PC-9 (cell line): ENCODE results near the gene INSYN2B. TPM values are rescaled to one million over a fixed set of nuclear protein-coding genes. Genes with fewer than 3 reads are reported as not detected.

ENCODE experiments used
- BruUV-seq: library from RNA; stranded (reverse); fragments of 400-500 nt; replicated peaks from 2 replicates; lab custom pipeline; 2021; lab: Mats Ljungman, UMichigan
- CTCF ChIA-PET: fragments of 300-600 bp; sonication (Branson Sonifier 250); formaldehyde crosslinking; loops from one replicate; lab custom pipeline; 2022; ENCODE audit warnings: antibody characterized with exemption; lab: Charles Lee
- POLR2A ChIA-PET: fragments of 300-600 bp; sonication (Branson Sonifier 250); formaldehyde crosslinking; loops from one replicate; lab custom pipeline; 2022; ENCODE audit warnings: antibody characterized with exemption; ENCODE audit not compliant: unreplicated experiment; lab: Charles Lee
- DNase-seq, 2 experiments: peaks; one replicate each; pipeline versions ENCODE4 v3.0.0 to v3.0.0-alpha.2; 2015 to 2022; ENCODE audit warnings: mixed read lengths in 1 of 2
- H2AFZ ChIP-seq: fragments of 200-600 bp; sonication (generic); 2 replicates; pipeline ENCODE4 v1.8.1; 2017; ENCODE audit warnings: antibody characterized with exemption
- H3F3A ChIP-seq: fragments of 200-600 bp; sonication (generic); 2 replicates; pipeline ENCODE4 v1.8.1; 2017; ENCODE audit warnings: antibody characterized with exemption, mild to moderate bottlenecking, low read depth; ENCODE audit not compliant: insufficient read depth
- H3K27ac ChIP-seq: fragments of 200-600 bp; sonication (generic); 2 replicates; pipeline ENCODE4 v1.6.1; 2016; ENCODE audit warnings: mixed run types
- H3K27me3 ChIP-seq: fragments of 200-600 bp; sonication (generic); 2 replicates; pipeline ENCODE4 v1.6.1; 2016; ENCODE audit warnings: low read depth, mixed run types; ENCODE audit not compliant: insufficient read depth
- H3K36me3 ChIP-seq: fragments of 200-600 bp; sonication (generic); 2 replicates; pipeline ENCODE4 v1.6.1; 2016; ENCODE audit warnings: low read depth, mixed run types
- H3K4me1 ChIP-seq: fragments of 200-600 bp; sonication (generic); replicated peaks from 2 replicates; pipeline ENCODE4 v1.6.1; 2016; ENCODE audit warnings: mixed run types; ENCODE audit not compliant: insufficient read depth
- H3K4me2 ChIP-seq: fragments of 200-600 bp; sonication (generic); 2 replicates; pipeline ENCODE4 v1.6.1; 2017; ENCODE audit warnings: mixed run types
- H3K4me3 ChIP-seq: fragments of 200-600 bp; sonication (generic); 2 replicates; pipeline ENCODE4 v1.6.1; 2016; ENCODE audit warnings: mixed run types
- H3K79me2 ChIP-seq: fragments of 200-600 bp; sonication (generic); 2 replicates; pipeline ENCODE4 v1.6.1; 2017; ENCODE audit warnings: low read depth, mixed run types
- H3K9me2 ChIP-seq: fragments of 200-600 bp; sonication (generic); 2 replicates; pipeline ENCODE4 v1.8.1; 2017; ENCODE audit warnings: mild to moderate bottlenecking; ENCODE audit not compliant: insufficient read depth
- H3K9me3 ChIP-seq: fragments of 200-600 bp; sonication (generic); 2 replicates; pipeline ENCODE4 v1.8.1; 2016; ENCODE audit warnings: low read depth; ENCODE audit not compliant: insufficient read depth
- H4K20me1 ChIP-seq: fragments of 200-600 bp; sonication (generic); 2 replicates; pipeline ENCODE4 v1.8.1; 2017; ENCODE audit not compliant: insufficient read depth
- CTCF ChIP-seq: fragments of 200-600 bp; sonication (generic); conservative IDR thresholded peaks from 2 replicates; pipeline ENCODE4 v1.6.1; 2017; ENCODE audit warnings: mixed run types, antibody characterized with exemption, mild to moderate bottlenecking, moderate library complexity
- EZH2 ChIP-seq: fragments of 200-600 bp; sonication (generic); IDR thresholded peaks from 2 replicates; pipeline ENCODE4 v1.8.0; 2017; ENCODE audit warnings: antibody characterized with exemption, low read depth
- intact Hi-C: fragments of 100-400 bp; cut with micrococcal nuclease; formaldehyde crosslinking; loops from one replicate; pipeline ENCODE4 v1.10.0; 2022; ENCODE audit not compliant: unreplicated experiment
- total RNA-seq: library from RNA; stranded (reverse); gene quantifications from 2 replicates; pipeline ENCODE4 v1.2.3, GENCODE V29; 2021

Gene INSYN2B
- total RNA-seq, 1 experiment from 2014 or later: not detected

GRCh38 chr5:169923988-169924387 is 56.3 kb downstream of the INSYN2B start:
- intact Hi-C loops: no loop called here
- Histone ChIP-seq H3K27ac (no peak overlapping the region), H2AFZ (peak overlapping the region; percentile 44; the same call in 1 of the 2 replicates), H3K9me3 (no peaks in the 10 kb centered on the region), H3K4me2 (no peak overlapping the region), H3K4me3 (no peak overlapping the region), H3F3A (no peaks in the 10 kb centered on the region), H3K27me3 (no peaks in the 10 kb centered on the region), H3K9me2 (no peaks in the 10 kb centered on the region), H4K20me1 (no peaks in the 10 kb centered on the region), H3K4me1 (0 out of 2 replicates have a peak, but pooled peaks cover 6% of the 10 kb centered on the region), H3K79me2 (no peaks in the 10 kb centered on the region), H3K36me3 (no peaks in the 10 kb centered on the region)
- no TSS peak for BruUV-seq
- ChIA-PET POLR2A (no interaction called here), CTCF (no interaction called here)
- no peak for TF ChIP-seq CTCF
- no peak for TF ChIP-seq EZH2
- no peak for DNase-seq

- H3K9me3 ChIP-seq: no peaks in the 10 kb centered on the region
- no peaks in the 10 kb centered on the region for H3K9me2 ChIP-seq
- no peak for DNase-seq
- no TSS peak for BruUV-seq
- intact Hi-C loops: no loop called here
- H3K4me3 ChIP-seq: no peak overlapping the region
- POLR2A ChIA-PET: interaction anchor here (0.6 kb wide), 1 partner anchor 768 kb away, joined by 5 read pairs; no protein-coding TSS in a partner anchor
- H4K20me1 ChIP-seq: no peaks in the 10 kb centered on the region
- H3K4me1 ChIP-seq: 0 out of 2 replicates have a peak, but pooled peaks cover 6% of the 10 kb centered on the region
- H3K4me2 ChIP-seq: no peak overlapping the region
- no peaks in the 10 kb centered on the region for H3K36me3 ChIP-seq
- no peaks in the 10 kb centered on the region for H3F3A ChIP-seq
- CTCF ChIA-PET: interaction anchor here (1.0 kb wide), 1 partner anchor 58 kb away, joined by 3 read pairs; the partner anchor contains the start of gene INSYN2B
- H3K79me2 ChIP-seq: no peaks in the 10 kb centered on the region
- H2AFZ ChIP-seq: no peak overlapping the region
- TF ChIP-seq CTCF (no peak), EZH2 (no peak)
- H3K27me3 ChIP-seq: no peaks in the 10 kb centered on the region
- H3K27ac ChIP-seq: no peak overlapping the region
Observed at GRCh38 chr5:169922474-169922873, 57.8 kb downstream of the INSYN2B start.

GRCh38 chr5:169921949-169922348 is 58.3 kb downstream of the INSYN2B start:
- Histone ChIP-seq H3K27ac (no peak overlapping the region), H3F3A (no peaks in the 10 kb centered on the region), H2AFZ (no peak overlapping the region), H3K4me2 (no peak overlapping the region), H3K36me3 (no peaks in the 10 kb centered on the region), H3K9me2 (no peaks in the 10 kb centered on the region), H3K9me3 (no peaks in the 10 kb centered on the region), H3K4me3 (no peak overlapping the region), H3K79me2 (no peaks in the 10 kb centered on the region), H3K4me1 (0 out of 2 replicates have a peak, but pooled peaks cover 6% of the 10 kb centered on the region), H3K27me3 (no peaks in the 10 kb centered on the region), H4K20me1 (no peaks in the 10 kb centered on the region)
- intact Hi-C loops: no loop called here
- BruUV-seq: no TSS peak
- DNase-seq: no peak
- TF ChIP-seq CTCF (no peak), EZH2 (no peak)
- CTCF ChIA-PET: interaction anchor here (1.0 kb wide), 1 partner anchor 58 kb away, joined by 3 read pairs; the partner anchor contains the start of gene INSYN2B
- POLR2A ChIA-PET: no interaction called here
